NCI-H2081 treated with DMSO at 0.1 percent for 48 hours (cell line): Measurements from ENCODE around the gene TBX22.
"Not testable (repeated sequence)": the region's sequence is repeated elsewhere in the genome, so short reads cannot be mapped to it uniquely, and the experiment has no call there.

ENCODE experiments used
- DNase-seq: peaks from one replicate; lab custom pipeline; 2025; lab: John Stamatoyannopoulos, UW

Gene TBX22, protein sequence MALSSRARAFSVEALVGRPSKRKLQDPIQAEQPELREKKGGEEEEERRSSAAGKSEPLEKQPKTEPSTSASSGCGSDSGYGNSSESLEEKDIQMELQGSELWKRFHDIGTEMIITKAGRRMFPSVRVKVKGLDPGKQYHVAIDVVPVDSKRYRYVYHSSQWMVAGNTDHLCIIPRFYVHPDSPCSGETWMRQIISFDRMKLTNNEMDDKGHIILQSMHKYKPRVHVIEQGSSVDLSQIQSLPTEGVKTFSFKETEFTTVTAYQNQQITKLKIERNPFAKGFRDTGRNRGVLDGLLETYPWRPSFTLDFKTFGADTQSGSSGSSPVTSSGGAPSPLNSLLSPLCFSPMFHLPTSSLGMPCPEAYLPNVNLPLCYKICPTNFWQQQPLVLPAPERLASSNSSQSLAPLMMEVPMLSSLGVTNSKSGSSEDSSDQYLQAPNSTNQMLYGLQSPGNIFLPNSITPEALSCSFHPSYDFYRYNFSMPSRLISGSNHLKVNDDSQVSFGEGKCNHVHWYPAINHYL

DNA sequence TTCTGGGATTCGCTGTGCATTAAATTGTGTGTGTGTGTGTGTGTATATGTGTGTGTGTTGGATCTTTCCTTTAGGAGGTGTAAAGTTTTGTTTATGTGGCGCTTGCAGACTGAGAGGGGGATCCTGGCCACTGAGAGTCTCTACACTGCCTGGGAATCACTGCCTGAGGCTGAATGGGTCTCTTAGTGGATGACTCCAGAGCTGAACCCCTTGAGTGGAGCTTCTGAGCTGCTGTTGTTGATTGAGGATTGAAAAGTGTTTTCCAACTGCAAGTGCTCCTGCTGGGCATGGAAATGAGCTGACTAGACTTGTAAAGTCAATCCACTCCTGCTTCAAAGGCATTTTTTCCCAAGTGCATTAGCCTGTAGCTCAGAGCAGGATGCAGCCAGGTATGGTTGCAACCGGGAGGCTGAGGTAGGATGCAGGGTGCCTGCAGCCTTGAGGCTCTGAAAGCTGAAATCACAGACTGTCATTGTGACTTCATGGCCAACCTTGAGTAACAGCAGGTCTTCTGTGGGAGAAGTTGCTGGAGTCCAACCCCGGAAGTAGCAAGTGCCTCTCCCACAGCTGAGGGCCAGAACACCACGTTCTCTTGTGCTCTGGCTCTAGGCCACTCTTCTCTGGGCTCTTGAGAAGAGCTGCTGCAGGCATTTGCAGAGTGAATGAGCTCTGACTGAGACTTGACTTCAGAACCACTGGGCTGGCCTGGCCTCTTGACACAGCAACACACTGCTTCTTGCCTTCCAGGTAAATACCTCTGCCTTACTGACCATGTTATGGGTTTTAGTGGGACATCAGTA, at the start of gene TBX22:
TBX22 (plus strand) TSS at position 613 of the 800 bp plus-strand sequence. CDS start 7,517 bp downstream, outside the sequence.
- DNase-seq = no peak

DNA sequence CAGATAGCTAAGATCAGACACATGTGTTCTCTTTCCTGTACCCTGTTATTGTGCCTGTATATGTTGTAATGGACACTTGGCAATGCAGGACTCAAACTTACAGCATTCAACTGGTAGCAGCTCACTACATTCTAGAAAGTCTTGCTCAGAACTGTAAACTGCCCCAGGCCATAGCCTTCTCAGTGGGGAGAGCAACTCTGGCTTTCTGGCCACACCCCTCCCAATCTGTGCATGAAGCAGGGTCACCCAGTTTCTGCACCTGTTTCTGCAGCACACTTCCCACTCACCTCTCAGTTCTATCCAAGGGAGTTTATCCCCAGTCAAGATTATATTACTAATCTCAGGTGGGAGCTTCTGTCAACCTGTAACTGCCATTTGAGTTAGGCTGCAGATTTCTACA, 38.9 kb upstream of the TBX22 start:
- no peak for DNase-seq

DNA sequence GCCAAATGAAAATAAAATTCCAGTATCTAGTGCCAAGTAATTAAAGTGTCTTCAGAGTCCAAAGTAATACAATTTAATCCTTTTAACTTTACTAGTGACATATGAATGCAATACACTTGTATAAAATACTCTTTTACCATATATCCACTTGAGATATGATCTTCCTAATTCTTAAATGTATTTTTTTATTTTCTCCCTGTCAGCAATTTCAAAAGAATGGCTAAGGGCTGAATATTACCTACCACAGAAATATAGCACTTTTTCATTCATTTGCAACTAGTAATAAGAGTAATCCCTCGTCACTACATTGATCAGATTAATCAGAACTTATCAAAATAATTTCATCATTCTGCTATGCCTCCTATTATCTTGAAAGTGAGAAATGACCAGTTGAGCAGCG, 10.1 kb upstream of the TBX22 start:
- no peak for DNase-seq

DNA sequence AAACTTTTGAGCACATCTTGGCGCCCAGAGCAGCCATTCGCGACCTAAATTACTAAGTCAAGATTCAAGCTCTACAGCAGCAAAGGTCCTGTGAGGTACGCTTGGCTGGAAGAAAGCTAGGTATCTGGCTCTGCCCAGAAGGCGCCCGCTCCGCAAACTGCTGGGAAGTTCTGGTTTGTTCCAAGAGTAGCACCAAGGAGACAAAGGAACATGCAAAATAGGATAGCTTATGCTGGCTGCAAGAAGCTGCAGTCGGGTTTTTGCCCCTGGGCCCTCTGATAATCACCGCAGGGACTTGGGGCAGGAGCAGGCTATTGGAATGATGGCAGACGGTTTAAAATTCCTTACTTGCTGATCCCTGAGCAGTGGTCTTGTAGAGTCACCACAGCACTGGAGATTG, 3.0 kb upstream of the TBX22 start:
- no peak for DNase-seq

DNA sequence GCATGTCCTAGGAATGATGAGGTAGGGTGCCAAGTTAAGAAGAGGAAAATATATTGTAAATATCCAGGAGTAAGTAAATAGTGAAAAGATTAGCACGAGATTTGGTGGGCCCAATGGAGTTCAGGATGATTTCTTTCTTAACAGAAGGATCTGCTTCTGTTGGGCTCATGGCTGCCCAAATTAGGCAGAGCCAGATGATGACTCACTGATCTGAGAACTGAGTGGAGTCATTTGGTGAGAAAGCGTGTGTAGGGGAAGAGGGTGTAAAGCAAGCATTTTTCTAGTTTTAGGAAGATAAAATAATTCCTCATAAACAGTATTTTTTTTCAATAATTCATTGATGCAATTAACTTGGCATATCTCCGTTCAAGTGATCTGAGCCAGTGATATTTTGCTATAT, 1.6 kb downstream of the TBX22 start:
- DNase-seq = no peak

DNA sequence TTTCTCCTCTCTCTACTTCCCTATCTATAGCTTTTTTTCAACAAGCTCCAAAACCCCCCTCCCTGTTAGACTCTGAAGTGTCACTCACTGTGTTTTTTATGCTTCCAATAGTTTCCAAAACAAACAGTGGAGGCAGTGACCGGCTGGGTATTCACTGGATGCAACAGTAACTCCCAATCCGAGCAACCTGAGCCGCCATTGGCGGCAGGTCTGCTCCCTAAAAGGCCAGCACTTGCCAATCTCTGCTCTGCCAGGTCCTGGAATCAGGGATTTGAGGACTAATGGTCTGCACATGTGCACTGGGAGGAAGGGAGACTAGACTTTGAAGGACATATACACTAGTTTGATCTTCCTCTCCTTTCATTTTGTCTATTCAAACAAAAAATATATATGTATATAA, 7.1 kb downstream of the TBX22 start:
- DNase-seq = no peak

DNA sequence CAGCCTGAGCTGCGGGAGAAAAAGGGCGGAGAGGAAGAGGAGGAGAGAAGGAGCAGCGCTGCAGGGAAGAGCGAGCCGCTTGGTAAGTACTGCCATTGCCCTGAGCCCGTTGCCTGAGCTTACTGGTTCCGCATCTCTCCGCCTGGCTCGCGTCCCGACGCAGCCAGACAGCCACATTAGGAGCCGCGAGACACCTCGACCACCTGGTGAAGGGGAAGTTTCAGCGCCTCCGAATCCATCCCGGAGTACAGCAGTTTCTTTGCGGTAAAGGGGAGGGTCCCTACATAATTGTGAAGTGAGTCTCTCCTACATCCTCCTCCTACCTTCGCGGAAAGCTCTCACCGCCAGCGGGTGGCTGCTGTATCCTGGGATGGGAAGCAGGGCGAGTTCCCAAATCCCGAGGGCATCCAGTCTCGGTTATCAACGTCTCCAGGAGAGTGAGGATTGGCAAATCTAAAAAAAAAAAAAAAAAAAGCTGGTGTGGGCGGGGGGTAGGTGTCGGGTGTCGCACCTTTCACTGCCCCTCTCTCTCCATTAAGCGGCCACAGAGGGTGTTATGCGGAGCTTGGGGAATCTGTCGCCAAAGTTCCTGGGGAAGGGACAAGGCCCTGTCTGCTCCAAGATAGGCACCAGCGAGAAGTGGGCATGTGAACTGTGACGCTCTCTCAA, 7.9 kb downstream of the TBX22 start:
- DNase-seq = no peak

GRCh38 chrX:80026116-80026515, 11.6 kb downstream of the TBX22 start:
- DNase-seq = no peak

DNA sequence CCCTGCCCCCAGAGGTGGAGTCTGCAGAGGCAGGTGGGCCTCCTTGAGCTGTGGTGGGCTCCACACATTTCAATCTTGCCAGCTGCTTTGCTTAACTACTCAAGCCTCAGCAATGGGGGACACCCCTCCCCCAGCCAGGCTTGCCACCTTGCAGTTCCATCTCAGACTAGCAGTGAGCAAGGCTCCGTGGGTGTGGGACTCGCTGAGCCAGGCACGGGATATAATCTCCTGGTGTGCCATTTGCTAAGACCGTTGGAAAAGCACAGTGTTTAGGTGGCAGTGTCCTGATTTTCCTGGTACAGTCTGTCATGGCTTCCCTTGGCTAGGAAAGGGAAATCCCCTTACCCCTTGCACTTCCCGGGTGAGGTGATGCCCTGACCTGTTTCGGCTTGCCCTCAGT, 51.6 kb downstream of the TBX22 start:
- DNase-seq = not testable (repeated sequence)

- DNase-seq = not testable (repeated sequence)
These were observed 61.1 kb downstream of the TBX22 start for GRCh38 chrX:80075625-80076024.
